ENCODE results near the gene DNAAF9. TPM values are rescaled to one million over a fixed set of nuclear protein-coding genes. Genes with fewer than 3 reads are reported as not detected.
"Not testable (repeated sequence)": the region's sequence is repeated elsewhere in the genome, so short reads cannot be mapped to it uniquely, and the experiment has no call there.

Gene DNAAF9
- total and polyA plus RNA-seq, 3 donors from 2014 or later, result 22.1 to 36.8 (median 31.6) TPM

DNA sequence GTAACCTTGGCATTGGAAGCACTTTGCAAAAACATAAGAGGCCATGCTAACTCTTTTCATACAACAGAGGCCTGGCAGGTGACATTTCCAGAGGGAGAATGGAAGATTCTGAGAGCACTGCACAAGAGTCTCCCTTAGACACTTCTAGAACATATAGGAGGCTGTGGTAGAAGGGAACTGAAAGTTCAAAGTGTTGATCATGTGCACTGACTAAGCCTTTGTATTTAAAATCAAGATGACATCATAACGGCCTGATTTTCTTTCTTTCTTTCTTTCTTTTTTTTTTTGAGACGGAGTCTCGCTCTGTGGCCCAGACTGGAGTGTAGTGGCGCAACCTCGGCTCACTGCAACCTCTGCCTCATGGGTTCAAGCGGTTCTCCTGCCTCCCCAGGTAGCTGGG lies 26.8 kb upstream of the DNAAF9 start:
- Histone ChIP-seq H3K4me3 (no peak overlapping the region), H3K36me3 (ENCODE audit: low read depth, missing control alignments) (no peaks in the 10 kb centered on the region), H3K27ac (no peak overlapping the region), H3K4me1 (no peaks in the 10 kb centered on the region), H3K27me3 (no peaks in the 10 kb centered on the region), H3K9me3 (no peaks in the 10 kb centered on the region)
- intact Hi-C loops (cut with DNase I; ENCODE audit: low total_unique reads), result no loop called here
- 84 to 91% methylated on average over 6 of the region's 6 CpGs for WGBS, 2 donors
- TF ChIP-seq, protein P1, sequence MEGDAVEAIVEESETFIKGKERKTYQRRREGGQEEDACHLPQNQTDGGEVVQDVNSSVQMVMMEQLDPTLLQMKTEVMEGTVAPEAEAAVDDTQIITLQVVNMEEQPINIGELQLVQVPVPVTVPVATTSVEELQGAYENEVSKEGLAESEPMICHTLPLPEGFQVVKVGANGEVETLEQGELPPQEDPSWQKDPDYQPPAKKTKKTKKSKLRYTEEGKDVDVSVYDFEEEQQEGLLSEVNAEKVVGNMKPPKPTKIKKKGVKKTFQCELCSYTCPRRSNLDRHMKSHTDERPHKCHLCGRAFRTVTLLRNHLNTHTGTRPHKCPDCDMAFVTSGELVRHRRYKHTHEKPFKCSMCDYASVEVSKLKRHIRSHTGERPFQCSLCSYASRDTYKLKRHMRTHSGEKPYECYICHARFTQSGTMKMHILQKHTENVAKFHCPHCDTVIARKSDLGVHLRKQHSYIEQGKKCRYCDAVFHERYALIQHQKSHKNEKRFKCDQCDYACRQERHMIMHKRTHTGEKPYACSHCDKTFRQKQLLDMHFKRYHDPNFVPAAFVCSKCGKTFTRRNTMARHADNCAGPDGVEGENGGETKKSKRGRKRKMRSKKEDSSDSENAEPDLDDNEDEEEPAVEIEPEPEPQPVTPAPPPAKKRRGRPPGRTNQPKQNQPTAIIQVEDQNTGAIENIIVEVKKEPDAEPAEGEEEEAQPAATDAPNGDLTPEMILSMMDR (IDR thresholded peaks at IDR 0.05), result no peak
- DNase-seq, result no peak

DNA sequence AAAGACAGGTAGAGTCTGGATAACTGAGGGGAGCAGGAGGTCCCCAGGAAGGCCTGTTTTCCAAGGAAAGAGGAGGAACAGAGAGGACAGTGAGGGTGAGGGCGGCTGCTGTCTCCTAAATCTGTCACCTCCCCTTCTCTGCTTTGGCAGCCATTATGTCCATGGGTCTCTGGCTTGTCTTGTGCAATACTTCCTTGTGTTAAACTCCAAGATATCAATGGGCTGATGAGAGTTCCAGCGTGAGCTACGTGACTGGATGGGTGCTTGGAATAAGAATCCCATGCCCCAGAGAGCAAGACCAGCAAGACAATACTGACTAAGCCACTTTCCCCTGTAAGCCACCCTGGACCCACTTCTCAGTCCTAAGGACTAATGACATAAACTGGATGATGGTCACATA lies 26.3 kb upstream of the DNAAF9 start:
- intact Hi-C loops (cut with DNase I; ENCODE audit: low total_unique reads), result no loop called here
- no peak overlapping the region for H3K4me3 ChIP-seq
- H3K27ac ChIP-seq, result no peak overlapping the region
- no peak for DNase-seq
- no peaks in the 10 kb centered on the region for H3K4me1 ChIP-seq
- no peaks in the 10 kb centered on the region for H3K9me3 ChIP-seq
- 84 to 87% methylated on average over 3 of the region's 3 CpGs for WGBS, 2 donors
- no peaks in the 10 kb centered on the region for H3K36me3 ChIP-seq (ENCODE audit: low read depth, missing control alignments)
- TF ChIP-seq, protein P1 (IDR thresholded peaks at IDR 0.05), result no peak
- no peak for TF ChIP-seq POLR2A (IDR thresholded peaks at IDR 0.05)
- H3K27me3 ChIP-seq, result no peaks in the 10 kb centered on the region

DNA sequence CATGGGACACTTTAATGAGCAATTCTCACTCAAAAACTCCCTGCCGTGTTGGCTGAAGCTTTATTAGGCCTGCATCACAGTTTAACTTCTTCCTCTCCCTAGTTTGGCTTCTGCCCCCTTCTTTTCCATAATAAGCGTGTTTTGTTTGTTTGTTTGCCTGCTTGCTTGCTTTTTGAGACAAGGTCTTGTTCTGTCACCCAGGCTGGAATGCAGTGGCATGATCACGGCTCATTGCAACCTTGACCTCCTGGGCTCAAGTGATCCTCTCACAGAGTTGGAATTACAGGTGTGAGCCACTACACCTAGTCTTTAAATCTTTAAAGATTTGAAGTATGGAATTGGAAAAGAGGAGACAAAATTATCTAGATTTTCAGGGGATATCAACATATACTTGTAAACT lies 25.4 kb upstream of the DNAAF9 start:
- TF ChIP-seq POLR2A (IDR thresholded peaks at IDR 0.05), result no peak
- TF ChIP-seq, protein P1 (IDR thresholded peaks at IDR 0.05), result no peak
- DNase-seq, result no peak
- Histone ChIP-seq H3K27me3 (no peaks in the 10 kb centered on the region), H3K9me3 (no peaks in the 10 kb centered on the region), H3K4me3 (no peak overlapping the region), H3K36me3 (ENCODE audit: low read depth, missing control alignments) (no peaks in the 10 kb centered on the region), H3K27ac (no peak overlapping the region), H3K4me1 (no peaks in the 10 kb centered on the region)
- intact Hi-C loops (cut with DNase I; ENCODE audit: low total_unique reads), result no loop called here
- 69 to 71% methylated on average over 3 of the region's 3 CpGs for WGBS, 2 donors

DNA sequence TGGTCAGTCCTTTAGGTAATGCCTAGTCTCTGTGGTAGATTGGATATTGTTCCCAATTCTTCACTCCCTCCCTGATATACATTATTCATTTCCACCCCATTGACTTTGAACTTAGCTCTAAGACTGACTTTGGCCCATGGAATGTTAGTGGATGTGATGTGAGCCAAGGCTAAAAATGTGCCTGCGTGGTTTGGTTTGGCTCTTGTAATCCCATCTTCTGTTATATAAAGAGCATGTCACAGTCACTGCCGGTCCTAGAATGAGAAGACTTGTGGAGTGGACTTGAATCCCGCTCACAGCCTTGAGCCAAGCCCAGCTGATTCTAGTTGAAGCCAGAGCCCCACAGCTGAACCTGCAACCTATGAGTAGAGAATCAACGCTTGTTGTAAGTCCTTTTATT lies 23.6 kb upstream of the DNAAF9 start:
- WGBS, 2 donors, result 93 to 100% methylated on average over 4 of the region's 4 CpGs
- DNase-seq, result no peak
- intact Hi-C loops (cut with DNase I; ENCODE audit: low total_unique reads), result no loop called here
- H3K4me3 ChIP-seq, result no peak overlapping the region
- no peaks in the 10 kb centered on the region for H3K27me3 ChIP-seq
- no peaks in the 10 kb centered on the region for H3K4me1 ChIP-seq
- no peak overlapping the region for H3K27ac ChIP-seq
- TF ChIP-seq, protein P1 (IDR thresholded peaks at IDR 0.05), result no peak
- no peak for TF ChIP-seq POLR2A (IDR thresholded peaks at IDR 0.05)
- H3K36me3 ChIP-seq (ENCODE audit: low read depth, missing control alignments), result no peaks in the 10 kb centered on the region
- H3K9me3 ChIP-seq, result no peaks in the 10 kb centered on the region

DNA sequence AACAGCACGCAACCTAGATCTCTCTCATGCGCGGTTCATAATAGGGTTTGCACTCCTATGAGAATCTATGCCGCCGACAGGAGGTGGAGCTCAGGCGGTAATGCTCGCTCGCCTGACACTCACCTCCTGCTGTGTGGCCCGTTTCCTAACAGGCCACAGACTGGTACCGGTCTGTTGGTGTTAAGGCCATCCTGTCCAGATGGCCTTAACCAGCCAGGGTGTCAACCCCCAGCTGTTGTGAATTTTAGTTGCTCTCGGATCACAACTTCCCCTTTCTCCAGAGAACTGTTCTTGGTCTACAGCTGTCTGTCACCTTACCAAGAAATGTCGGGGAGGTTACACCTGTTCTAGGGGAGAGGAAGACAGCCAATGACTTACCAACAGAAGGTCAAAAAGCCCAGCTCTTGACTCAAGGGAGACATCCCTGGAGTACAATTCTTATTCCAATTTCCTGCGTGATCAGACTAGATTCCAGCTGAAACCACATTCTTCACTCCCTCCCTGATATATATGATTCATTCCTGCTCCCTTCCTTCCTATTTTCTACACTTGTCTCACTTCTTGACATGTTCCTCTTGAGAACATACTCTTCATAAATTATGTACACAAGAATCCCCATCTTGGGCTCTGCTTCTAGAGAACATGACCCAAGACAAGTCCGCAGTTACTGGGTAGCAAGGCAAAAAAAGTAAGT lies 23.1 kb upstream of the DNAAF9 start:
- no peak for TF ChIP-seq POLR2A (IDR thresholded peaks at IDR 0.05)
- TF ChIP-seq, protein P1 (IDR thresholded peaks at IDR 0.05), result no peak
- Histone ChIP-seq H3K4me1 (no peaks in the 10 kb centered on the region), H3K36me3 (ENCODE audit: low read depth, missing control alignments) (no peaks in the 10 kb centered on the region), H3K9me3 (no peaks in the 10 kb centered on the region), H3K4me3 (no peak overlapping the region), H3K27me3 (no peaks in the 10 kb centered on the region), H3K27ac (no peak overlapping the region)
- whole genome bisulfite sequencing, 2 donors, result 79 to 90% methylated on average over 14 of the region's 14 CpGs
- intact Hi-C loops (cut with DNase I; ENCODE audit: low total_unique reads), result no loop called here
- DNase-seq, result no peak

DNA sequence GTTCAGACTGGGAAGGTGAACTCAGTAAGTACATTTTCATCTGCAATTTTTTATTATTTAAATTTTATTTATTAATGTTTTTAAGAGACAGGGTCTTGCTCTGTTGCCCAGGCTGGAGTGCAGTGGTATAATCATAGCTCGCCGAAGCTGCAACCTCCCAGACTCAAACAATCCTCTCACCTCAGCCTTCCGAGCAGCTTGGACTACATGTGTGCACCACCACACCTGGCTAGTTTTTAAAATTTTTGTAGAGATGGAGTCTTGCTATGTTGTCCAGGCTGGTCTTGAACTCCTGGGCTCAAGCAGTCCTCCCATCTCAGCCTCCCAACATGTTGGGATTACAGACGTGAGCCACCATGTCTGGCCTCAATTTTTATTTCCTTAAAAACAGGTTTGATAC lies 19.3 kb upstream of the DNAAF9 start:
- H3K4me3 ChIP-seq; H3K27ac ChIP-seq; H3K4me1 ChIP-seq; intact Hi-C loops (cut with DNase I; ENCODE audit: low total_unique reads); DNase-seq; H3K9me3 ChIP-seq; H3K36me3 ChIP-seq (ENCODE audit: low read depth, missing control alignments); H3K27me3 ChIP-seq: not testable (repeated sequence)
- WGBS, 2 donors, result 67 to 68% methylated on average over 4 of the region's 4 CpGs

Measured in testis (tissue), 3 donors.